ENCODE data around the gene ETNK1. TPM values are rescaled to one million over a fixed set of nuclear protein-coding genes. Genes with fewer than 3 reads are reported as not detected.
"Not testable (repeated sequence)": the region's sequence is repeated elsewhere in the genome, so short reads cannot be mapped to it uniquely, and the experiment has no call there.

The ETNK1 gene
- total RNA-seq, 4 donors from 2014 or later: 50.0 to 78.2 (median 57.4) TPM

- 72 to 77% methylated on average over 5 of the region's 5 CpGs for WGBS, 2 donors
- Histone ChIP-seq H3K4me3 (replicated peaks in 1 of 3) (no peak overlapping the region), H3K4me1 (no peaks in the 10 kb centered on the region), H3K9me3 (no peaks in the 10 kb centered on the region), H3K27me3 (no peaks in the 10 kb centered on the region), H3K27ac (peak overlapping the region in 1 of 3 donors; percentile 9), H3K36me3 (no peaks in the 10 kb centered on the region)
- DNase-seq: no peak
- TF ChIP-seq POLR2A (IDR thresholded peaks at IDR 0.05) (no peak), CTCF (IDR thresholded peaks at IDR 0.05) (no peak)
- intact Hi-C loops (cut with DNase I): no loop called here
These were observed 62.5 kb downstream of the ETNK1 start for GRCh38 chr12:22687361-22688076.

- 93 to 94% methylated on average over 2 of the region's 2 CpGs for WGBS, 2 donors
- H3K9me3 ChIP-seq: no peaks in the 10 kb centered on the region
- TF ChIP-seq POLR2A (IDR thresholded peaks at IDR 0.05): no peak
- no peak for TF ChIP-seq CTCF (IDR thresholded peaks at IDR 0.05)
- no peak for DNase-seq
- no peaks in the 10 kb centered on the region for H3K27me3 ChIP-seq
- no peaks in the 10 kb centered on the region for H3K36me3 ChIP-seq
- H3K4me1 ChIP-seq: no peaks in the 10 kb centered on the region
- H3K27ac ChIP-seq: no peak overlapping the region
- intact Hi-C loops (cut with DNase I): no loop called here
- H3K4me3 ChIP-seq (replicated peaks in 1 of 3): no peak overlapping the region
These were observed 64.9 kb downstream of the ETNK1 start for GRCh38 chr12:22689876-22690275.

- intact Hi-C loops (cut with DNase I): no loop called here
- Histone ChIP-seq H3K4me1 (no peaks in the 10 kb centered on the region), H3K4me3 (replicated peaks in 1 of 3) (no peak overlapping the region), H3K27ac (no peak overlapping the region), H3K36me3 (no peaks in the 10 kb centered on the region), H3K9me3 (no peaks in the 10 kb centered on the region), H3K27me3 (no peaks in the 10 kb centered on the region)
- no peak for DNase-seq
- TF ChIP-seq POLR2A (IDR thresholded peaks at IDR 0.05) (no peak), CTCF (IDR thresholded peaks at IDR 0.05) (no peak)
- 97% methylated on average over 2 of the region's 2 CpGs for WGBS, 2 donors
These were observed 66.3 kb downstream of the ETNK1 start for GRCh38 chr12:22691319-22691718.

- intact Hi-C loops (cut with DNase I); DNase-seq; H3K27me3 ChIP-seq; H3K27ac ChIP-seq; H3K36me3 ChIP-seq; H3K9me3 ChIP-seq; H3K4me3 ChIP-seq (replicated peaks in 1 of 3); H3K4me1 ChIP-seq: not testable (repeated sequence)
- 88 to 89% methylated on average over 1 of the region's 1 CpG for WGBS, 2 donors
These were observed 67.5 kb downstream of the ETNK1 start for GRCh38 chr12:22692467-22692866.

- 95 to 99% methylated on average over 11 to 16 of the region's 38 CpGs for WGBS, 2 donors
- no peak for DNase-seq
These were observed 68.1 kb downstream of the ETNK1 start for GRCh38 chr12:22692964-22693555.

More at GRCh38 chr12:22692964-22693555, 68.1 kb downstream of the ETNK1 start:
- H3K27ac ChIP-seq: no peak overlapping the region
- intact Hi-C loops (cut with DNase I): no loop called here
- H3K4me3 ChIP-seq (replicated peaks in 1 of 3): no peak overlapping the region
- TF ChIP-seq CTCF (IDR thresholded peaks at IDR 0.05) (no peak), POLR2A (IDR thresholded peaks at IDR 0.05) (no peak)
- no peaks in the 10 kb centered on the region for H3K36me3 ChIP-seq
- no peaks in the 10 kb centered on the region for H3K4me1 ChIP-seq
- H3K9me3 ChIP-seq: no peaks in the 10 kb centered on the region
- H3K27me3 ChIP-seq: no peaks in the 10 kb centered on the region

All from thyroid gland (tissue), 4 donors.